IMR-90 (cell line): ENCODE results near the gene PALLD. TPM values are rescaled to one million over a fixed set of nuclear protein-coding genes. Genes with fewer than 3 reads are reported as not detected.

Source experiments
- ATAC-seq: fragments of 200-7000 bp; cut with Tn5 transposase; 2 replicates; pipeline ENCODE4 v1.9.1; 2020; ENCODE audit warnings: low read depth, mild to moderate bottlenecking, moderate library complexity
- BruUV-seq: library from RNA; stranded (reverse); fragments of 400-500 nt; replicated peaks from 2 replicates; lab custom pipeline; 2021; lab: Mats Ljungman, UMichigan
- CTCF ChIA-PET: fragments of 300-600 bp; formaldehyde crosslinking; extraction: SDS; loops from one replicate; lab custom pipeline; 2021; ENCODE audit warnings: antibody characterized with exemption; lab: Yijun Ruan, JAX
- POLR2A ChIA-PET: fragments of 300-600 bp; sonication (Branson Sonifier 250); formaldehyde crosslinking; loops from one replicate; lab custom pipeline; 2022; ENCODE audit warnings: antibody characterized with exemption; ENCODE audit not compliant: unreplicated experiment; lab: Charles Lee
- DNase-seq: peaks from one replicate; pipeline ENCODE4 v3.0.0; 2013
- H2AFZ ChIP-seq: replicated peaks from 2 replicates; pipeline ENCODE3; 2013; ENCODE audit warnings: low read length, mild to moderate bottlenecking; ENCODE audit not compliant: poor library complexity
- H2AK5ac ChIP-seq: 2 replicates; pipeline ENCODE4 v1.6.1; 2013; ENCODE audit warnings: low read depth, low read length, inconsistent platforms
- H2AK9ac ChIP-seq: replicated peaks from 2 replicates; pipeline ENCODE3; 2013; ENCODE audit warnings: mild to moderate bottlenecking, low read depth, low read length, moderate library complexity; ENCODE audit not compliant: poor library complexity
- H2BK120ac ChIP-seq: 2 replicates; pipeline ENCODE4 v1.6.1; 2013; ENCODE audit warnings: low read depth, low read length, inconsistent platforms
- H2BK15ac ChIP-seq: 3 replicates; pipeline ENCODE4 v1.6.1; 2013; ENCODE audit warnings: low read depth, low read length, inconsistent platforms
- H2BK20ac ChIP-seq: 2 replicates; pipeline ENCODE4 v1.6.1; 2013; ENCODE audit warnings: low read depth, mild to moderate bottlenecking, inconsistent platforms, low read length, moderate library complexity
- H2BK5ac ChIP-seq: 2 replicates; pipeline ENCODE4 v1.6.1; 2013; ENCODE audit warnings: mild to moderate bottlenecking, low read depth, low read length, inconsistent platforms; ENCODE audit not compliant: poor library complexity, severe bottlenecking
- H3K14ac ChIP-seq: replicated peaks from 2 replicates; pipeline ENCODE4 v1.6.1; 2013; ENCODE audit warnings: low read depth, low read length, inconsistent platforms
- H3K18ac ChIP-seq: 2 replicates; pipeline ENCODE4 v1.6.1; 2013; ENCODE audit warnings: low read depth, low read length, control low read depth
- H3K23ac ChIP-seq: 2 replicates; pipeline ENCODE4 v1.6.1; 2013; ENCODE audit warnings: low read depth, low read length, inconsistent platforms
- H3K27ac ChIP-seq: 2 replicates; pipeline ENCODE4 v1.5.1; 2013; ENCODE audit warnings: mild to moderate bottlenecking, control low read depth, low read length; ENCODE audit not compliant: insufficient read depth
- H3K27me3 ChIP-seq: 2 replicates; pipeline ENCODE4 v1.6.1; 2013; ENCODE audit warnings: low read length; ENCODE audit not compliant: control insufficient read depth, insufficient read depth
- H3K36me3 ChIP-seq: 2 replicates; pipeline ENCODE4 v1.6.1; 2013; ENCODE audit warnings: low read length, mixed read lengths; ENCODE audit not compliant: control insufficient read depth, insufficient read depth
- H3K4ac ChIP-seq: 2 replicates; pipeline ENCODE4 v1.6.1; 2013; ENCODE audit warnings: low read depth, low read length, inconsistent platforms
- H3K4me1 ChIP-seq: 2 replicates; pipeline ENCODE4 v1.6.1; 2013; ENCODE audit warnings: low read length, mixed read lengths; ENCODE audit not compliant: control insufficient read depth, insufficient read depth
- H3K4me2 ChIP-seq: 2 replicates; pipeline ENCODE4 v1.6.1; 2013; ENCODE audit warnings: low read depth, mild to moderate bottlenecking, control low read depth, low read length, moderate library complexity
- H3K4me3 ChIP-seq: 2 replicates; pipeline ENCODE4 v1.5.1; 2013; ENCODE audit warnings: low read depth, mild to moderate bottlenecking, control low read depth, low read length, moderate library complexity; ENCODE audit not compliant: insufficient read depth
- H3K56ac ChIP-seq: 2 replicates; pipeline ENCODE4 v1.6.1; 2013; ENCODE audit warnings: low read length, inconsistent platforms; ENCODE audit not compliant: insufficient read depth; ENCODE audit errors: extremely low read depth
- H3K79me1 ChIP-seq, 2 experiments: 2 replicates each; pipeline ENCODE4 v1.6.1; 2013; ENCODE audit warnings: low read length in 2 of 2, inconsistent platforms in 1 of 2, low read depth in 1 of 2
- H3K9ac ChIP-seq: 2 replicates; pipeline ENCODE4 v1.6.1; 2013; ENCODE audit warnings: low read depth, low read length, control low read depth
- H3K9me1 ChIP-seq: 2 replicates; pipeline ENCODE4 v1.6.1; 2013; ENCODE audit warnings: low read length, inconsistent platforms; ENCODE audit not compliant: insufficient read depth
- H3K9me3 ChIP-seq: 2 replicates; pipeline ENCODE4 v1.6.1; 2013; ENCODE audit warnings: low read length; ENCODE audit not compliant: control insufficient read depth, insufficient read depth
- H4K20me1 ChIP-seq: 2 replicates; pipeline ENCODE4 v1.6.1; 2013; ENCODE audit warnings: low read length, inconsistent platforms; ENCODE audit not compliant: insufficient read depth
- H4K5ac ChIP-seq: 2 replicates; pipeline ENCODE4 v1.6.1; 2013; ENCODE audit warnings: mild to moderate bottlenecking, low read depth, low read length, control low read depth
- H4K8ac ChIP-seq, 2 experiments: 2 replicates each; pipeline ENCODE4 v1.6.1; 2013; ENCODE audit warnings: low read depth in 2 of 2, low read length in 2 of 2, control low read depth in 1 of 2, inconsistent platforms in 1 of 2
- H4K91ac ChIP-seq: 2 replicates; pipeline ENCODE4 v1.6.1; 2013; ENCODE audit warnings: low read depth, low read length, inconsistent platforms; ENCODE audit not compliant: insufficient read depth
- BHLHE40 ChIP-seq: fragments of 150-350 bp; IDR thresholded peaks from 2 replicates; pipeline ENCODE4 v1.6.1; 2016; ENCODE audit warnings: mild to moderate bottlenecking, low read depth, low read length
- CEBPB ChIP-seq: IDR thresholded peaks from 2 replicates; pipeline ENCODE4 v1.6.1; 2012; ENCODE audit warnings: low read depth, low read length, improper control_type of control experiment
- CHD1 ChIP-seq: IDR thresholded peaks from 2 replicates; pipeline ENCODE4 v1.6.1; 2012; ENCODE audit warnings: low read depth, low read length, improper control_type of control experiment
- CTCF ChIP-seq: conservative IDR thresholded peaks from 2 replicates; pipeline ENCODE4 v1.5.1; 2012; ENCODE audit warnings: mild to moderate bottlenecking, low read depth, low read length, improper control_type of control experiment
- ELK1 ChIP-seq: fragments of 150-350 bp; IDR thresholded peaks from 2 replicates; pipeline ENCODE4 v1.6.1; 2016; ENCODE audit warnings: low read depth, mild to moderate bottlenecking, low read length, moderate library complexity, borderline replicate concordance
- FOS ChIP-seq: fragments of 150-350 bp; IDR thresholded peaks from 2 replicates; pipeline ENCODE4 v1.6.1; 2016; ENCODE audit warnings: low read depth, low read length
- MAFK ChIP-seq: IDR thresholded peaks from 2 replicates; pipeline ENCODE4 v1.6.1; 2012; ENCODE audit warnings: low read depth, low read length, improper control_type of control experiment
- MAZ ChIP-seq: IDR thresholded peaks from 2 replicates; pipeline ENCODE4 v1.6.1; 2012; ENCODE audit warnings: low read depth, mild to moderate bottlenecking, low read length, improper control_type of control experiment, moderate library complexity, borderline replicate concordance
- MXI1 ChIP-seq: IDR thresholded peaks from 2 replicates; pipeline ENCODE4 v1.6.1; 2012; ENCODE audit warnings: low read depth, mild to moderate bottlenecking, low read length, moderate library complexity, borderline replicate concordance
- NFE2L2 ChIP-seq: fragments of 150-350 bp; IDR thresholded peaks from 2 replicates; pipeline ENCODE4 v1.6.1; 2016; ENCODE audit warnings: low read depth, mild to moderate bottlenecking, low read length
- POLR2A ChIP-seq: IDR thresholded peaks from 2 replicates; pipeline ENCODE4 v1.6.1; 2012; ENCODE audit warnings: mild to moderate bottlenecking, low read depth, low read length
- RAD21 ChIP-seq: IDR thresholded peaks from 2 replicates; pipeline ENCODE4 v1.6.1; 2012; ENCODE audit warnings: low read length, improper control_type of control experiment
- RCOR1 ChIP-seq: IDR thresholded peaks from 2 replicates; pipeline ENCODE4 v1.6.1; 2012; ENCODE audit warnings: mild to moderate bottlenecking, low read length, improper control_type of control experiment; ENCODE audit not compliant: insufficient replicate concordance
- RFX5 ChIP-seq: IDR thresholded peaks from 2 replicates; pipeline ENCODE4 v1.8.0; 2012; ENCODE audit warnings: low read depth, mild to moderate bottlenecking, low read length, moderate library complexity
- SMC3 ChIP-seq: fragments of 150-350 bp; IDR thresholded peaks from 2 replicates; pipeline ENCODE4 v1.6.1; 2016; ENCODE audit warnings: low read depth, mild to moderate bottlenecking, antibody characterized with exemption, low read length, moderate library complexity
- USF2 ChIP-seq: fragments of 150-350 bp; IDR thresholded peaks from 2 replicates; pipeline ENCODE4 v1.6.1; 2017; ENCODE audit warnings: mild to moderate bottlenecking, antibody characterized with exemption, low read length, low read depth
- WGBS, 2 experiments: methylation state at CpG; one replicate each; pipeline versions ENCODE4 v1.1.5 to v1.1.7; 2013; ENCODE audit warnings: missing lambda C conversion rate in 2 of 2; ENCODE audit not compliant: insufficient read length in 1 of 2; ENCODE audit errors: extremely low coverage in 2 of 2; 5-methylcytosine and 5-hydroxymethylcytosine counted together
- dilution Hi-C: fragments of 300-500 bp; cut with HindIII; formaldehyde crosslinking; loops from one replicate; pipeline ENCODE4 v1.14.3; 2018; ENCODE audit warnings: low sequenced_read_pairs; ENCODE audit not compliant: unreplicated experiment
- in situ Hi-C: fragments of 300-500 bp; cut with MboI; formaldehyde crosslinking; loops from 3 replicates; pipeline ENCODE4 v1.14.3; 2019; ENCODE audit warnings: low sequenced_read_pairs, inconsistent platforms, mixed read lengths
- intact Hi-C: fragments of 100-400 bp; cut with micrococcal nuclease; formaldehyde crosslinking; loops from 2 replicates; pipeline ENCODE4 v1.10.0; 2022
- polyA plus RNA-seq, 3 experiments: library from polyadenylated mRNA; depleted of rRNA; stranded (reverse); fragments of >200 nt; gene quantifications; 2 replicates each; pipeline ENCODE4 v1.2.3, GENCODE V29; 2012; ENCODE audit warnings: low replicate concordance in 1 of 3
- total RNA-seq: library from RNA; depleted of rRNA; stranded (reverse); fragments of >200 nt; gene quantifications from 2 replicates; pipeline ENCODE4 v1.2.3, GENCODE V29; 2012

The PALLD gene
- total and polyA plus RNA-seq, 2 of the 4 experiments (the other 2 are of a cell fraction): 91.0 to 91.9 TPM

- in situ Hi-C loops: no loop called here
- no peak for ATAC-seq
- BruUV-seq: no TSS peak
- dilution Hi-C loops: no loop called here
- WGBS, 2 experiments: no CpG with 5 or more reads among the region's 1 CpG
- no peak overlapping the region for H2BK20ac ChIP-seq
- H3K9me1 ChIP-seq: peaks cover 12% of the 10 kb centered on the region; the same call in 1 of the 2 replicates
- no peaks in the 10 kb centered on the region for H3K27me3 ChIP-seq
- no peak overlapping the region for H3K4me2 ChIP-seq
- H2BK5ac ChIP-seq: no peak overlapping the region
- H4K91ac ChIP-seq: no peak overlapping the region
- TF ChIP-seq NFE2L2 (no peak), ELK1 (no peak), CTCF (no peak), MAFK (no peak), RAD21 (no peak), RCOR1 (no peak), POLR2A (no peak), CEBPB (no peak), SMC3 (no peak), BHLHE40 (no peak), MXI1 (no peak), MAZ (no peak), RFX5 (no peak), FOS (no peak), USF2 (no peak), CHD1 (no peak)
- no peak overlapping the region for H3K9ac ChIP-seq
- no peak overlapping the region for H2AK5ac ChIP-seq
- H3K4me1 ChIP-seq: peaks cover 15% of the 10 kb centered on the region
- no peak overlapping the region for H3K14ac ChIP-seq
- H3K56ac ChIP-seq: no peak overlapping the region
- H3K9me3 ChIP-seq: no peaks in the 10 kb centered on the region
- H3K79me1 ChIP-seq: no peaks in the 10 kb centered on the region
- H2AFZ ChIP-seq: no peak overlapping the region
- no peak for DNase-seq
- no peak overlapping the region for H3K4me3 ChIP-seq
- ChIA-PET CTCF (no interaction called here), POLR2A (no interaction called here)
- no peak overlapping the region for H3K18ac ChIP-seq
- intact Hi-C loops: no loop called here
- H4K8ac ChIP-seq: no peak overlapping the region
- no peaks in the 10 kb centered on the region for H4K20me1 ChIP-seq
- no peak overlapping the region for H2BK120ac ChIP-seq
- H2AK9ac ChIP-seq: no peak overlapping the region
- no peak overlapping the region for H2BK15ac ChIP-seq
- no peak overlapping the region for H3K27ac ChIP-seq
- no peak overlapping the region for H3K4ac ChIP-seq
- H4K5ac ChIP-seq: no peak overlapping the region
- H3K23ac ChIP-seq: no peak overlapping the region
- H3K36me3 ChIP-seq: no peaks in the 10 kb centered on the region
Observed at GRCh38 chr4:168719725-168720124, 222.9 kb downstream of the PALLD start.
